Stimulated activated CD4-positive, alpha-beta T cell treated with anti-CD3 and anti-CD28 coated beads, Interleukin-15, amount 100 ng/mL, for 1 hour (primary cell): ENCODE data around the gene MED13L.

Experiments used
- DNase-seq, 2 donors: peaks; one replicate each; pipeline ENCODE4 v3.0.0-alpha.2; 2020; ENCODE audit warnings: low read depth in 1 of 2, low spot score in 1 of 2

Gene MED13L

DNA sequence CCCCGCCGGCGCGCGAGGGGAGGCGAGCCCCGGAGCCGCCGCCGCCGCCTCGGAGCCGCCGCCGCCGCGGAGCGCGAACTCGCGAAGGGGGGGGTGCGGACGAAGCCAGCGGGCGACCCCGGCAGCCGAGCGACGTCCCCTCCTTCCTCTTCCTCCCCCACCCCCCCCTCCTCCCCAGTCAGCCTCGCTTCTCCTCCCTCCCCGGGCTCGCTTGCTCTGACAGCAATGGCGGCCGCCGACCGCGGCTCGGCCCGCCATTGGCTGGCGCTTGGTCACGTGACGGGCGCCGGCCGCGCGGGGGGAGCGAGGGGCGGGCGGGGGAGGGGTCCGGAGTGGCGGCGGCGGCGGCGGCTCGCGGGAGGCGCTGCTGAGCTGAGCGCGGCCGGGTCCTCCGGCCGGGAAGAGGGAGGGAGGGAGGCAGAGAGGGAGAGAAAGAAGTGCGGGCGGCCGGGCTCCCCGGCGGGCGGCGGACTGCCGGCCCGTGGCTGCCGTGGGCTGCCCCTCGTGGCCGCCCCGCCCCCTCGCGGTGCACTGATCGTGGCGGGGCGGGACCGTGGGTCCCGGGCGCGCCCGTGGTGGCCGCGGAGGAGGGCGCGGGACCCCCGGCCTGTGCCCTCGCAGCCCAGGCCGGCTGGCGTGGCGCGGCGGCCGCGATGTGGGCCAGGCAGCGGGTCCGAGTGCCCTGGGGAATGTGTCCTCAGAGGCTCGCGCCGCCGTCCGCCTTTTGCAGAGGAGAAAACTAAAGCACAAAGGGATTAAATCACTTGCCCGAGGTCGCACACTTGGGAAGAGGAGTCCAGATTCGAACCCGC is at the start of gene MED13L:
Gene MED13L, minus strand, starts transcription at position 227 of the 812 bp plus-strand sequence. CDS start 562 bp downstream, outside the sequence.
- peak; percentile 85 to 86 for DNase-seq

DNA sequence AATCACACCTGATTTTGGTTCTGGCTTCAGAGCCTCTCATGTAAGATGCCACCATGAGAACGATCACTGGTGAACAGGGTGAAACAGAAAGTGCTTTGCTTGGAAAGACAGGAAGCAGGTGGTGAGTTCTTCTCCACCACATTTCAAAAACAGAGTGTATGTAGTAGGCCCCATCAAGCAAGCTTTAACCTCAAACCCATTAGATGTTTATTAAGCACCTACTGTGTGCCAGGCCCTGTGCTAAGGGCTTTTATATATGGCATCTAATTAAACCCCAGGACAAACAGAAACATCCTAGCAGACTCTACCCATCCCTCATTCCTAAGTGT is 47.8 kb upstream of the MED13L start:
- DNase-seq: no peak

DNA sequence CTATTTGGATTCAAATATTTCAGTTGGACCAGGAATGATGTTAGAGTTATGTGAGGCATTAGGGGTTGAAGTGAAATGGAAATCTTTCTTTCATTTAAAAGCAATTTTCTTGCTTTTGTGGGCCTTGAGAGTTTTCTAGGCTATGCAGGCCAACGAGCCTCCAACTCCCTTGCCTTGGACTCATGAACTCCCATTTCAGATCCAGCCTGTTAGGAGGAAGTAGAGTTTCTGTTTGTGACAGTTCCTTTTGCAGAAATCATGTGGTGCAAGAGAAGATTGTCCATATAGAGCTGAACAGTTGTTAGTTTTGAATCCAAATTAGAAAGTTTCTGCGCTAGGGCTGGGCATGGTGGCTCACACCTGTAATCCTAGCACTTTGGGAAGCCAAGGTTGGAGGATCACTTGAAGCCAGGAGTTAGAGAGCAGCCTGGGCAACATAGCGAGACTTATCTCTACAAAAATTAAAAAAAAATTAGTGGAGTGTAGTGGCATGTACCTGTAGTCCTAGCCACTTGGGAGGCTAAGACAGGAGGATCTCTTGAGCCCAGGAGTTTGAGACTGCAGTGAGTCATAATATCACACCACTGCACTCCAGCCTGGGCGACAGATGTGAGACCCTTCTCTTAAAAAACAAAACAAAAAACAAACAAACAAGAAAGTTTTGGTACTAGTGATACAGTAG is 47.3 kb upstream of the MED13L start:
- DNase-seq: no peak

DNA sequence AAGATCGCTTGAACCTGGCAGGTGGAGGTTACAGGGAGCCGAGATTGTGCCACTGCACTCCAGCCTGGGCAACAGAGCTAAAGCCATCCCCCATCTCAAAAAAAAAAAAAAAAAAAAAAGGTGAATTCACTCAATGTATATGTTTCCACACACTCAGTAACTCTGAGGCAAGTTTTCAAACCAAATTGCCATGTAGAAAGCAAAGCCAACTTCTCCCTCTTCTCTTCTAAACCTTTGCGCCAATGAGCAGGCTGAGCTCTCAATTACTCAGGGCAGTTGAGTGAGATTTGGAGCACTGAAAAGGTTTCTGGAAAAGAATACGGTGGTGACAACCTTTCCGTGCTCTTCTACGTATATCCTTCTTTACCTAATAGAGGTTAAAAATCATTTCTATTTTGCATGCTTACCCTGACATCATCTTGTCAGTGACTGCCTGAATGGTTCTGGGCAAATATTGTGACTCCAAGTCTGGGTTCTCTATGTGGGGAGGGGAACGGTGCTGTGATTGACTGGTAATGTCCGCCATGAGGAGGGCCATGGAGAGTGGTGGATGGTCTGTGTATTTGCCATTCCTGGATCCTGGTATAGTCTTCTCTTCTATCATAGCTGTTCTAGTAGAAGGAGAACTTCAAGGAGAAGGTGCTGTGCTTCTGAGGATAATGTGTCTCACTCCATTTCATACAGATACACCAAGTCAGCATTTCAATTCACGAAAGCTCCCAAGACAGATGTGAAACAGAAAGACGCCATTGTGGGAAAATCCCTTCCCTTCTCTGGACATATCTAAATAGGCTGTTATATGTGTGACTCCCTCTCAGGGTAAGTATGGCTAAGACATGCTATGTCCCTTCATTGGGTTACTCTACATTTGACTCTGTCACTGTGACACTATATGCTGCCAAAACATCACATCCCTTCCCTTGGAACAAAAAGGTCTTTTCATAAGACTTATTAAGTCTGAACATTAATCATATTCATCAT is 46.2 kb upstream of the MED13L start:
- no peak for DNase-seq

DNA sequence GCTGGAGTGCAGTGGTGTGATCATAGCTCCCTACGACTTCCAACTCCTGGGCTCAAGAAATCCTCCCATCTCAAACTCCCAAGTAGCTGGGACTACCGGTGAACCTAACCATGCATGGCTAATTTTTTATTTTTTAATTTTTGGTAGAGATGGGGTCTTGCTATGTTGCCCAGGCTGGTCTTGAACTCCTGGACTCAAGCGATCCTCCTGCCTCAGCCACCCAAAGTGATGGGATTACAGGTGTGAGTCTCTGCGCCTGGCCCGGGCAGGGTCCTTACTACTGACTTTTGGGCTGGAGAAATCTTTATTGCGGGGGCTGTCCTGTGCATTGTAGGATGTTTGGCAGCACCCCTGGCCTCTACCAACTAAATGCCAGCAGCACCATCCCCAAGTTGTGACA is 44.4 kb upstream of the MED13L start:
- no peak for DNase-seq

DNA sequence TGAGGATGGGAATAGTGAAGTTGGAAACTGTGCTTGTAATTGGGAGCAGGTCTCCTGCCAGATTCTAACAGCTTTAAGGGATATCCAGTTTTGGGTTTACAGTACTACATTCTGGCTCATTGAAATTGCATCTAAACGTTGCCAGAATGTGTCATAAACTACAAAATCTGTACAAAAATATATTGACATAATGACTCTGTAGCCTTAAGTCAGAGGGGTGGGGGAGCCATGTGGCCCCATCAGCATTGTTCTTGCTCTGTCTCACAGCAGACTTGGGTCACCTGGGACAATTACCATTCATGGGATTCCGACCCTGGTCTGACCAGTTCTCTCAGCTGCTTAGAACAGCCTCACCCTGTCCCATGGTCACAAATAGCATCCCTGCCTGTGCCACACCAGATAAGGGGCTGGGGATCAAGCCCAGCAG is 43.3 kb upstream of the MED13L start:
- no peak for DNase-seq

DNA sequence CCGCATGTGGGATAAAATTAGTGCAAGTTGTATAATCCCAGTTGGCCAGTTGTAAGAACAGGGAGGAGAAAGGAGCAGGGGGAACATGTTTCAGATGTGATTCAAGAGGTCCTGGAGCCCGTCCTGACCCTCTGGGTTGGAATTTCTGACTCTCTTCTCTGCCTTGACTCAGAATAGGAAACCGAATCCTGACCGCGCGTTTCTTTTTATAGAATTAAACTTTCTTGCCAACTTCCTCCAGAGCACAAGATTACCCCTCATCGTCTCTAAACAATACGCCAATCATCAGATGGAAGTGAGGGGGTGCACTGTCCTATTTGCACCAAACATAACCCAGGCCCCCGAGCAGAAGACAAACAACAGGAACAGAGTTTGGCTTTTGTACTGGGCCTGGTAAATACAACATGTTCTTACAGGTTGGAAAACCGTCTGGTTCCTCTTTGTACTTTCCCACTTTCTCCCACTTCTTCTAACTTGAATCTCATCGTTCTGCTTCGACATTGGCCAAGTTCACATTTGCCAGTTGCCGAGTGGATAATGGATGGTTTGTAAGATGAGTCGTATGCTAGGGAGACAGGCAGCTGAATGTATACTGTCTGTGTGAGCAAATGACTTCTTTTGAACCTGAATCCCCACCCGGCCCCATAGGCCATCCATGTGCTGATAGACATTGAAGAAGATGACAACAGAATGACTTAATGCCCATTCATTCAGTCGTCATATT is 42.6 kb upstream of the MED13L start:
- DNase-seq: no peak

DNA sequence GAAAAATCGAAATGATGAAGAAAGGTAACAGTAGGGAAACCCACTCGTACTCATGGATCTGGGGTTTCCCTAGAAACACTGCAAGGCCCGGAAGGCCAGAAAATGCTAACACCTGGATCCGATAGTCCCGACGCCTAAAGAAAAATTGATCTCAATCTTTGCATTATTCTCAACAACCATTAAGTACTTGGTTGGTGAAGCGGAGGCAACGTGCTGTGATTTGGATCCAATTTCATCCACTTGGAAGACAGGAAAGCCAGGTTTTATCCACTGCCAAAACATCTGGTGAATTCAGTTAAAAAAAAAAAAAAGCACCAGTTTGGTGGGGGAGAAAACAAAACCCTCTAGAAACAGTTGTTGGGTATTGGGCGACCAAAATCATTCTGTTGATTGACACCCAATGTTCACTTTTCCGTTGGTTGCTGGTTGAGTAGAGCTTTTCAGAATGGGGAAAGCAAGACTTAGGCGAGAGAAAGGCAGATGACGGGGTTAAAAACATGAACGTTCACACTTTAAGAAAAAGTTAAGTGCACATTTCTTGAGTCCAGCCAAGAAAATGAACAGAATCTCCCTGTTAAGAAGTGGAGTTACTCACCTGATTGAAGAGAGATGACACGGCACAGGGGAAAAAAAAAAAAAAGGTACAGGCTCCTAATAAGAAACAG is 41.9 kb upstream of the MED13L start:
- DNase-seq: no peak

DNA sequence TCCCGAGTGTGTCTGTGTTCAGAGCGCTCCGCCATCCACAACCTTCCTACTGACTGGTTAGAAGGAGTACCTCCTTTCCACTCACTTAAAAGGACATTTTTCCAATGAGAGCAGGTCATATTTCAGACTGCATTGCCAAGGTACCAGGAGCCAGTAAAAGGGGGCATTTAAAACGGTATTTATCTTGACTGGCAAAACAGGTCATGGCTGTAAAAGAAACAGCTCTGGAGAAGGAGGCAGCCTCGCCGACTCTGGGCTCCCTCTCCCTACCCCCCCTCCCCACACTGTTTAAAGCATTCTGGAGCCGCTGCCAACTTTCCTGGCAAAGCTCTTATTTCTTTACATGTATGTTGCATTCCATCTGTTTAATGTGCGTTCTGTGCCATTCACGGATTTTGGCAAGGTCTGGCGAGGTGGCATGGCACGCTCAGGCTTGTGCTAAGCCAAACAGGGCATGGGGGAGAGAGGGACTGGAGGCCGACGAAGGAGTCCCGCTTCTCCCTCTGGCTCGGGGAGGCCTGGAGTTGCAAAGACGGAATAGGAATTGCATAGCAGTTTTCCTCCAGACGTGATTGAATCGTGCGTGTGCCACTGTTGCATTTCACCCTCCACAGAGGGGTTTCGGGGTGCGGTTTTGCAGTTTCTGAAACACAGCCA is 41.2 kb upstream of the MED13L start:
- DNase-seq: no peak

DNA sequence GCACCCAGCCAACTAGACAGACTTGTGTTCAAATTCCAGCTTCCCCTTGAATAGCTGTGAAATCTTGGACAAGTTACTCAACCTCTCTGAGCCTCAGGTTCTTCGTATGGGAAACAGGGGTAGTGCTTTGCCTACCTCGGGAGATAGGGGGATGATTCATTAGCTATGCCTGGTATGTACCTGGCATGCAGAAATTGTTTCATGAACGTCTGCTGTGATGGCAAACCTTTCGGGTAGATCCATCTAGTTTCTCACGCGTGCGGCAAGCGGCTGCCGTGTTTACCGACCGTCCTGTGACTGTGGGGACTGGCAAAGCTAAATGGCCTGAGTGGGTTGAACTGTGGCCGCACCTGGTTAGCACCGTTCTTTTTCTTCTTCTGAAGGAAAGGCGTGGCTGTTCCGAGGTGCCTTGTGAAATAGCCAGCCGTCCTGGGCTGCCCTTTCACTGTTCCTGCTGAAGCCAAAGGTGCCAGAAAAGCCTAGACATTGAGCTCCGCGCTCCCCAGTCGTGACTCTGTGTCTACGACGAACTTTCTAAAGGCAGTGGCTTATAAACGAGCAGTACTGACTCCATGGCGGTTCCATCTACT is 40.6 kb upstream of the MED13L start:
- DNase-seq: no peak

DNA sequence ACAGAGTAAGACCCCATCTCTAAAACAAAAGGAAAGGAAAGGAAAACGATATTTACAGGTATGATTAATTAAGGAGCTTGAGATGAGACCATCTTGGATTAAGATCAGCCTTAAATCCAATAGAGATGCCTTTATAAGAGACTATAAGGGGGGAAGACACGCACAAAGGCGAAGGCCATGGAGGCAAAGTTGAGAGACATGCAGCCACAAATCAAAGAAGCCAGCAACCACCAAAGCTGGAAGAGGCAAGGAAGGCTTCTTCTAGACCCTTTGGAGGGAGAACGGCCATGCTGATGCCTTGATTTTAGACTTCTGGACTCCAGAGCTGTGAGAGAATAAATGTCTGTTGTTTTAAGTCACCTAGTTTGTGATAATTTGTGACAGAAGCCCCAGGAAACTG is 39.6 kb upstream of the MED13L start:
- DNase-seq: no peak

DNA sequence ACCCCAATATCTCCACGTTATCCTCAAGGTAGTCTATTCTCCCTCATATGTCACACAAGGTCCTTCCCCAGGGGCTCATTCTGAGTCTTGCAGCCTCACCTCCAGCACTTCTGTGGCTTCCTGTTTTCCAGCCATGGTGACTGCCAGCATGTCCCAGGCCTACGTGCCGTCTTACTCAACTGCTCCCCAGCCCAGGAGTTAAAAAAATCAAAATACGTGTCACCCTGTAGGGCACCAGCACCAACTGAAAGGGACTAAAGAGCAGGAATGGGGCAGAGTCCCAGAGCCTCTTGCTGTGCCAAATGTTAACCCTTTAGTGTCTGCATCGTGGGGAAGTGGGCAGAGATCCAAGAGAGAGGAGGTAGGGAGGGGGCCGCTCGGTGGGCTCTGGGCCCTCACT is 37.0 kb upstream of the MED13L start:
- no peak for DNase-seq

DNA sequence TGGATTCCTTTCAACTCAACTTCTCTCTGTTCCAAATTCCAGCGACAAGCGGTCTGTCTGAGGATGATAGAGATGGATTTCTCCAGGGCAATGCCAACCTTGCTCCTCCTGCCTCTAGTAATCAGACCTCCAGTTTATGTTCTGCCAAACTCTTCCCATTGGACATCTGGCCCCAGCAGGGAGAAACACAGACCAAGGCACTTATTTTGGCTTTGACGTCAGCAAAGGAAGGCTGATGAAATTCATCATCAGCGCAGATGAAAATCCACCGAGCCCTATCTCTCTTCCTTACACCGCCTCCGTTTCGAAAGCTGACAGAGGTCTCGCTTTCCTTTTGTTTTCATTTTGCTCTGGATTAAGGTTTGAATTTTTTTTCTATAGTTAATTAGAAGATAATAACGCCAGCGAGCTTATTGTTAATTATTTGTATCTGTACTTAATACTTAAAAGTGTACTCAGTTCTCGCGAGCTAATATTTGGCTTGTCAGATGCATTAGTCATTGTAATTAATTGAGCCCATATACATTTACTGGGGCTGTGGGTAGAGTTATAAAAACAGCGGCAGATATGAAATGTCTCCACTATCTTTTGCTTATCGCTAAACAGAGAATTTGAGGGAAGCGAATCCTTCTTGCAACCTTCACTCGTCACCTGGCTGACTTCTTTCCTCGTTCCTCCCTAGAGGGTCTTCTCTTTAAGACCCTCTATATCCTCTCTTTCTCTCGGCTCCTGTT is 35.9 kb upstream of the MED13L start:
- no peak for DNase-seq

DNA sequence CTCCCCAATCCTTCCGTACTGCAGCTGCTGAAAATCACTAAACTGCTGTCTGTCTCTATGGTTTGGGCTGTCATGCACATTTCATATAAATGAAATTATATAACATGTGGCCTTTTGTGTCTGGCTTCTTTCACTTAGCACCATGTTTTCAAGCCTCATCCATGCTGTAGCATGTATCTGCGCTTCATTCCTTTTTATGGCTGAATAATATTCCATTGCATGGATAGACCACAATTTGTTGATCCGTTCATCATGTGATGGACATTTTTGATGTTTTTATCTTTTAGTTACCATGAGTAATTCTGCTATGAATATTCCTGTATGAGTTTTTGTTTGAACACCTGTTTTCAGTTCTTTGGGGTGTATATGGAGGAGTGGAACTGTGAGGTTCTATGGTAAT is 32.6 kb upstream of the MED13L start:
- no peak for DNase-seq

DNA sequence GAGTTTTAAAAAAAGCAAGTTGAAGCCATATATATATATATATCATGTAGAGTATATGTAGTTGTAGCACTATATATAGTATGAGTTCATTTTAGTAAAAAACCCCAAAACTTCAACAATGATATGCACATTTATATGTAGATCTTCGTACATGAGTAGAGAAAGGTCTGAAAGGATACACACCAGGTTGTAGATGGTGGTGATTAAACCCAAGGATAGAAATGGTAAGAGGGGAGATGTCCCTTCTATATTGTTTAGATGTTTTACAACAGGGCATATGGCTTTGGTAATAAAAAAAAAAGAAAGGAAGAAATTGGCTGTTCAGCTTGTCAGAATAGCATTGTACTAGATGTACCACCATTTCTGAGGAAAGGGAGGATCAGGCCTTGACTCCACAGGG is 31.9 kb upstream of the MED13L start:
- no peak for DNase-seq

DNA sequence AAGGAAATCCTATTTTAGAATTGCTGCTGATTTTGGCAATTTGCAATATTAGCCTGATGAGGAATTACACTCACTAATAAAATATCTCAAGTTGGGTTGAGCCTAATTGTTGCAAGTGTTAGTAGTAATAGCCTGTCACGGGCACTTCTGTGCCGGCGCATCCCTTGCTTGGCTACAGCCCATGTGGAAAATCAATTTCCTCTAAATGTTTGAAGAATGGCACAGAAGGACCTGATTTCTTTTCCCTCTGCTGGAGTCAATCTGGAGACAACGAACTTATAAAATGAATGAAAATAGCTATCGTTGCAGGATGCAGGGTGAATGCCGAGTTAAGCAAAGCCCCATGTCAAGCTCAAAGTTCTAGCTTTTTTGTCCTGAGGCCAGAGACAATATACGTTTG is 31.2 kb upstream of the MED13L start:
- no peak for DNase-seq

DNA sequence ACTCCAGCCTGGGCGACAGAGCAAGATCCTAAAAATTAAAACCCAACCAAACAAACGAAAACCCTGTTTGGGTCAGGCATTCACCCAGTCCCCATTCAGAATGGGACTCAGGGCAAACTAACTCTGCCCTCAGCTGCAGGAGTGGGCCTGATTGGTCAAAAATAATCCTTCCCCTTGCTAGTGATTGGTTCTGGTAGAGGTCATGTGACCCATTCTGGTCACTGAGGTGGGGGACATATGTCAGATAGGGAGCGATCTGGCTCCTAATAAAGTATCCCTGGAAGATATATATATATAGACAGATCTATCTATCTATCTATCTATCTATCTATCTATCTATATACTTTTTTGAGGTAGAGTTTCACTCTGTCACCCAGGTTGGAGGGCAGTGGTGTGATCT is 29.5 kb upstream of the MED13L start:
- no peak for DNase-seq

DNA sequence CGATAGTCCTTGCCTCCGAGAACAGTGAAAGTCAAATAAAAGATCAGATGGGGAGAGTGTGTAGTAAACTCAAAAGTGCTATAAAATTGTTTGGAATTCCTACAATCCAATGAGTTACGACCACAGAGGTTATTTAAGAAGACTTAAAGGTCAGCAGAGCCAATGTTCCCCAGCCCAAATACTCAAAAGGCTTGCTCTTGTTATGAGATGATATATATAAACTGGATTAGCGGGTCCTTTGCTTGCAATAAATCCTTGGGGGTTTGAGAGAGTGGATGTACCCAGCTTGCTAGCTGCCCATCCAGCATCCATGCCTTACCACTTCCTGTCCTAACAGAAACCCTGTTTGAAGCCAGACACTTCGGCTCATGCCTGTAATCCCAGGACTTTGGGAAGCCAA is 29.0 kb upstream of the MED13L start:
- DNase-seq: no peak

DNA sequence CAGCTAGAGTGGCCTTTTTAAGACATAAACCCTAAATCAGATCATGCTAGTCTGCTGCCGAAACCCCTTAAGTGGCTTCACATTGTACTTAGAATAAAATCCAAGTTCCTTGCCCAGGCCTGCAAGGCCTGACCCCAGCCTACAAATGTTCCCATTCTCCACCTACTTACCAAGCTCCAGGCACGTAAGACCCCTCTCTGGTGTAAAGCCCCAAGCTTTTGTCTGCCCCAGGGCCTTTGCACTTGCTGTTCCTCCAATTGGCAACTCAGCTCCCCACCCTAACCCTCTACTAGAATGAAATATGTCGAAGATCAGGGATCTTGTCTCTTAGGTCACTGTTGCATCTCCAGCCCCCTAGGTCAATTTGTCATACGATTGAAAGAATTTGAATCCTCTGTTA is 27.1 kb upstream of the MED13L start:
- DNase-seq: no peak
